ENCODE results near the gene POLE4. TPM values are rescaled to one million over a fixed set of nuclear protein-coding genes. Genes with fewer than 3 reads are reported as not detected.

The POLE4 gene, protein sequence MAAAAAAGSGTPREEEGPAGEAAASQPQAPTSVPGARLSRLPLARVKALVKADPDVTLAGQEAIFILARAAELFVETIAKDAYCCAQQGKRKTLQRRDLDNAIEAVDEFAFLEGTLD
- 37.9 TPM for total RNA-seq
- long read RNA-seq, transcript POLE4-205 (4 exons, 1,248 nt), result major isoform, 26 of 28 reads
- long read RNA-seq, partial matches to known transcripts, result 2 of 28 reads
- long read RNA-seq, other reads (novel, unspliced or antisense), result 0 of 28 reads

DNA sequence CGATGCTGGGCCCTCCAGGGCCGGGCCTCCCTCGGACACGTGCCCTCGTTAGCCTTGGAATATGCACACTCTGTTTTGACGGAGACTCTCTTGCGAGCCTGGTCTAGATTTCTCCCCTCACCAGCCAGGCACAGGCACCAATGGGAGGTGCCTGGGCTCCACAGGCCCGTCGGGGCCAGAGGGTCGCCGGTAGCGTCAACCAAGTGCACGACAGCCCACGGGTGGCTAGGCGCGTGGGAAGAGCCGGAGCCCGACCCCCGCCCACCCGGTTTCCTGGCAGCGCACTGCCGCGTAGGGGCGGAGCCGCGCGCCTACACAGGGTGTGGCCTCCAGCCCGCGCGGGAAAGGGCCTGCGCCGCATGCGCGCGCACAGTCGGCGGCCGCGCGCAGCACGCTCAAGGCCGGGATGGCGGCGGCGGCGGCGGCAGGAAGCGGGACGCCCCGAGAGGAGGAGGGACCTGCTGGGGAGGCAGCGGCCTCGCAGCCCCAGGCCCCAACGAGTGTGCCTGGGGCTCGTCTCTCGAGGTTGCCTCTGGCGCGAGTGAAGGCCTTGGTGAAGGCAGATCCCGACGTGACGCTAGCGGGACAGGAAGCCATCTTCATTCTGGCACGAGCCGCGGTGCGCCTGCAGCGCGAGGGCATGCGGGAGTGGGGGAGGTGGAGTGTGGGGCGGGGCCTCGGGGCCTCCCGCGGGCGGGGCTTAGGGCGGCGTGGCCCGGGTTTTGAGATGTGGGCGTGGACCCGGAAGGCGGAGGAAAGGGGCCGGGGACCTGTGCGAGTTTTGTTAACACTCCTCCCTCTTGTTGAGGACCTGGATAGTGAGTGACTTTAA lies at the start of gene POLE4:
Gene POLE4, plus strand, starts transcription at position 370 of the 832 bp plus-strand sequence. Its CDS starts 37 bp downstream, at position 407.
- DNase-seq (peak; percentile 96), ATAC-seq (peak; percentile 100)
- intact Hi-C loops (cut with micrococcal nuclease), result no loop called here

DNA sequence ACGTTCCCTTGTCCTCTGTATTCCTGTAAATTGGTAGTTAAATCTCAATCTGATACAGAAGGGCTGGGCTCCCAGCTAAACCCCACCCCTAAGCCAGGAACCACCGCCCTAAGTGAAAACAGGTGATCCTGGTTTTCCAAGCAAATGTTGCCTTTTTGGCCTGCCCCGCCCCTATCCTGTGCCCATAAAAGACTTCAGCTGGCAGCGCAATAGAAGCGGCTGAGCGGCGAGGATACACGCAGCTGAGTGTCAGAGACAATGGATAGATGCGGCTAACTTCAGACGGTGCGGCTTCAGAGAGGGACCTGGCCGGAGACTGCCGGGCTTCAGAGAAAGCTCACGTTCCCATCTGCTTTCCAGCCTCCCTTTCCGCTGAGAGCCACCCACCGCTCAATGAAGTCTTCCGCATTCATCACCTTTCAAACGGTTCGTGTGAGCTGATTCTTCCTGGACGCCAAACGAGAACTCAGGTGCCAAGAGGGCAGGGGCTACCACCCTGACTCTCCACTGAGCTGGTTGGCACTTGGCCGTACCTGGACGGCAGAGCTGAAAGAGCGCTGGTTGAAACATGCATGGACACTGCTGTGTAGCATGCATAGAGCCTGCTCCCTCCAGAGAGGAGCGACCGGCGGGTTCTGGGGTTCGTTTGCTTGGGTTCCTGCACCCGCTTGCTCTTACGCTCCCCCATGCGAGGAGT lies 49.5 kb upstream of the POLE4 start:
- DNase-seq (no peak), ATAC-seq (no peak)
- intact Hi-C loops (cut with micrococcal nuclease), result no loop called here

DNA sequence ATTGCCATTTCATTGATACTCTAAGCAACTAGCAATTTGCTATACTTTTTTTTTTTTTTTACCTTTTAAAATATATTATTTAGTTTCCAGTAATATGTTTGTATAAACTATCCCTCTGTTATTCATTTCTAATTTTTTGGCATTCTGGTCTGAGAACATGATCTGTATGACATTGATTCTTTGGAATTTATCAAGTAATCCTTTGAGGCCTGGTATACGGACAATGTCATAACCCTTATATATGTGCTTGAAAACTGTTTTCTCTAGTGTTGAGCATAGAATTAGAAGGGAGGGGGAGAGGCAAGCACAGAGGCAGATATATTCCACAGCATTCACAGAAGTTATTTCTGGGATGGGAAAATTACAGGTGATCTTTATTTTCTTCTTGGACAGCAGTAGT lies 48.2 kb upstream of the POLE4 start:
- intact Hi-C loops (cut with micrococcal nuclease), result no loop called here
- ATAC-seq (no peak), DNase-seq (no peak)

DNA sequence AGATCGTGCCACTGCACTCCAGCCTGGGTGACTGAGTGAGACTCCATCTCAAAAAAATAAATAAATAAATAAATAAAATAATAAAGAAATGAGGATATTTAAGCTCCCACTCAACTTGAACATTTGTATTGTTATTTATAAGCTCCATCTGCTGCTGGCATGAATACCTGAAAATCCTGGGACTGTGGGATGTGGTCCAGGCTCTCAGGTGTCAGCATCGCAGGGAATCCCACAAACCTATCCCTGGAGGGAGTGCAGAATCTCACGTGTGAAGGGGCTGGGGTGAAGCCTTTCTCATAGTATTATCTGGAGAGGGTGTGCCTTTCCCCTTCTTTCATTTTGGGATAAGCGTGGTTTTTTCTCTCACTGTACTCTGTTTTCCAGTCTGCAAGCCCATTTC lies 47.4 kb upstream of the POLE4 start:
- ATAC-seq (no peak), DNase-seq (no peak)
- intact Hi-C loops (cut with micrococcal nuclease), result no loop called here

DNA sequence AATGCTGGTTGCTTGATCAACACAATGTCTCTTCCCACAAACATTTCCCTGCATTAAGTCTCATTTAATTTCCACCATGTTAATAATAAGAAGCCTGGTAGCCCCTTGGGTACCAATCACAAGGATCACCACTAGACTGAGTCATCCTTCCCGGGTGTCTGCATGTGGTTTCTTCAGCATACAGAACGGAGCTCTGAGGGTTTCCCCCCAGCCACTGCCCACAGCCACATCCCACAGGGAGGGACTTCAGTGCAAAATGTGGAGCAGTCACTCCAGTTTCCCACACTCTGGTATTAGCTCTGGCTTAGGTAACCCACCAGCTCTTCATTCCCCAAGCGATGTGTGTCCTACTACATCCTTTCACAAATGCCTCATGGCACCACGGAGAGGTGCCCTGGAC lies 42.7 kb upstream of the POLE4 start:
- no peak for DNase-seq
- intact Hi-C loops (cut with micrococcal nuclease), result no loop called here

DNA sequence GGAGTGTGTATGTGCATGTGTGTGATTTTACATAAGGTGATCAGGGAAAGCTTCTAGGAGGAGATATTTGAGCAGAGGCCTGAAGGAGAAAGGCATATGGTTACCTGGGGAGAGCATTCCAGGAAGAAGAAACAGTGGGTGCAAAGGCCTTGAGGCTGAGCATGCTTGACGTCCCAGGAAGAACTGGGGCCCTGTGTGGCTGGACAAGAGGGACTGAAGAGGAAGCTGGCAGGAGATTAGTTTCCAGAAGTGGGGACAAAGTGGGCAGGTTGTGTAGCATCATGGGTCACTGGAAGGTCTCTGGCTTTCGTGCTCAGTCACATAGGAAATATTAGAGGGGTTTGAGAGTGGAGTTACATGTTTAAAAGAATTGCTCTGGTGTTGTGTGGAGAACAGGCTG lies 42.0 kb upstream of the POLE4 start:
- intact Hi-C loops (cut with micrococcal nuclease), result no loop called here
- DNase-seq (no peak), ATAC-seq (no peak)

More for the DNA sequence above, 42.7 kb upstream of the POLE4 start:
- no peak for ATAC-seq

DNA sequence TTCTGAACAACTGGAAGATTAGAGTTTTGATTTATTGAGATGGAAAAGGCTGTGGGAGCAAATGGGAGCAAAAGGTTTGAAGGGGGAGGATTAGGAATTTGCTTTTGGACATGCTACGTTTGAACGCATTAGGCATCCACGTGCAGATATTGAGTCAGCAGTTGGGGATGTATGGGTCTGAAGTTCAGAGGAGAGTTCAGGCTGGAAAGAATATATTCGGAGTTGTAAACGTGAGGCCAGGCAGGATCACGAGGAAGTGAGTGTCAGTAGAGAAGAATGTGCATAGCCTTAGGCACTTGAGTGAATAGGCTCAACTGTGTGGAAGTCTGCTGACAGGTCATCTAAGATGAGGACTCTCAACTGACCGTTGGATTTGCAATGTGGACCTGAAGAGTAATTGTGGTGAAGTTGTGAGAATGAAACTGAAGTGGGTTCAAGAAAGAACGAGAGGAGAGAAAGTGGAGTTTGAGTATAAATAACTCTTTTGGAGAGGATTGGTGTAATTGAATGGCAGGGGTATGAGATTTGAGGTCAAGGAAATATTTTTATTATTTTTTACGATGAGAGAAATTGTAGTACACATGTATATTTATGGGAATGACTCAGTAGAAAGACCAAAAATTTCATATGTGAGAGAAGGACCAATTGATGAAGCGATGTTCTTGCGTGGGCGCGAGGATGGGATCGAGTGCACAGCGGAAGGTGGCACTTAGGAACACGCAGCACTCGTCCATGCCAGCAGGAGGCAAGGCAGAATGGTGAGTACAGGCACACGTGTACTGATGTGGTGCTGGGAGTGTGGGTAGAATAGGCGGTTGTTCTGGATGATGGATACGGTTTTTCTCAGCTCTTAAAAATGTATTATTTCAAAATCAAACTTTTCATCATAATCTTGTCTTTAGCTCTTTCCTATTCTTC lies 40.5 kb upstream of the POLE4 start:
- DNase-seq, result no peak
- ATAC-seq, result no peak
- intact Hi-C loops (cut with micrococcal nuclease), result no loop called here

DNA sequence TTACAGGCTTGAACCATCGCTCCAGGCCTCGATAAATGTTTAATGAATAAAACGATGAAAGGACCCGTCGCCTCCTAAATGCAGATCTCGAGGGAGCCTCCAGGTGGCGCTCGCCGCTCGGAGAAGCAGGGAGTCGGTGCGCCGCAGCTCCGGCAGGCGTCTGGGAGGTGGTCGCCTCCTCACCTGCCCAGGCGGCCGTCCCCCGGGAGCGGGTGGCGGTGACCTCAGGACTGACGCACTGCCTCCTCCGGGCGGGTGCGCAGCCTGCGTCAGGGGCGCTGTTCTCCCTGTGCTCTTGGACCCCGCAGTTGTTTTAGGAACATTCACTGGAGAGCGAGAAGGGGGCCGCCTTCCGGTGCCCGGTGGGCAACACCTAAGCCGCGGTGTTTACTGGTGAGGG lies 38.6 kb upstream of the POLE4 start:
- ATAC-seq (peak; percentile 52), DNase-seq (peak; percentile 78)
- intact Hi-C loops (cut with micrococcal nuclease), result loop anchor here (5.0 kb wide), 1 partner anchor 482 kb away; no protein-coding TSS in a partner anchor

DNA sequence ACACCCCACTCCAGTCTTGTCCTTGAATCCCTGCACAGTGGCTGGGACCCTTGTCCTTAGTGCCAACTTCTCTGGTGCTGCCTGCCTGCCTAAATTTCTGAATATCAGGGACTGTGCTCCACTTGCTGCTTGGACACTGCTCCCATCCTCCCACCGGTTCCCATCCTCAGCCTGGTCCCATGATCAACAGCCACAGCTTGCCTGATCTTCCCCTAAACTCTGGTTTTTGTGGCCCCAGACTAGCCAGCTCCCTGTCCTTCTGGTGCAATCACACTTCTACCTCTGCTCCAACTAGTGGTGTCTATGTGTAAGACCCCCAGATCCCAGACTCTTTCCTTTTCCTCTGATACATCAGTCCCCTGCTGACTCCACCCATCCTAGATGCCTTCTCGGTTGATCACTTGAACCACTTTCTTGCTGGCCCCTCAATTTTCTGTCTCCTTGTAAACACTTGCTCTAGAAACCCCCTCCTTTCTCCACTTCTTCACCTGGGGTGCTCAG lies 37.2 kb upstream of the POLE4 start:
- no peak for DNase-seq
- ATAC-seq, result no peak
- intact Hi-C loops (cut with micrococcal nuclease), result loop anchor here (5.0 kb wide), 1 partner anchor 481 kb away; no protein-coding TSS in a partner anchor

DNA sequence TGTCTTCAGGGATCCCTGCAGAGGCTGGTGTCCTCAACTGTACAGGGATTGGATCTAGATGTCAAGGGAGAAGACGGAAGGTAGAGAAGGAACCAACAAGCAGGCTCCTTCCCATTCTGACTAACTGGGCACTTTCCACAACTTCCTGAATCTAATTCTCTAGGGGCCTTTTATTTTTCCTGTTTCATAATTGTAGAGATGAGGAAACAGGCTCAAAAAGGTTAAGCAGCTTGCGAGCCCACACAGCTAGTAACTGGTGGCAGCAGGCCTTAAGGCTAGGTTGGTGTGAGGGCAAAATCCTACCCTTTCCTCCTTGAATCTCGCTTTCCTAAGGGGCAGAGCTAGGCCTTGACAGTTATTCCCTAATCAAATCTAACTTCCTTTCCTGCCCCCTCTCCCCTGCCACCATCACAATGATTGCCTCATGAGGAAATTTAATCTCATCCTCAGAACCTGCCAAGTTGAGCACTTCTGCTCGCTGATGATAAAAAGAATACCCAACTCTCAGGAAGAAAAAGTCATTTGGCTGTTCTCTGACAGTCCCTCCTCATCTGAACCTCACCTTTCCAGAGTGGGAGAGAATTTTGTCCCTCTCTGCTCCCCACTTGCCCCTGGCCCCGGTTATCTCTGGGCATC lies 35.7 kb upstream of the POLE4 start:
- ATAC-seq, result no peak
- intact Hi-C loops (cut with micrococcal nuclease), result loop anchor here (5.0 kb wide), 1 partner anchor 480 kb away; no protein-coding TSS in a partner anchor

DNA sequence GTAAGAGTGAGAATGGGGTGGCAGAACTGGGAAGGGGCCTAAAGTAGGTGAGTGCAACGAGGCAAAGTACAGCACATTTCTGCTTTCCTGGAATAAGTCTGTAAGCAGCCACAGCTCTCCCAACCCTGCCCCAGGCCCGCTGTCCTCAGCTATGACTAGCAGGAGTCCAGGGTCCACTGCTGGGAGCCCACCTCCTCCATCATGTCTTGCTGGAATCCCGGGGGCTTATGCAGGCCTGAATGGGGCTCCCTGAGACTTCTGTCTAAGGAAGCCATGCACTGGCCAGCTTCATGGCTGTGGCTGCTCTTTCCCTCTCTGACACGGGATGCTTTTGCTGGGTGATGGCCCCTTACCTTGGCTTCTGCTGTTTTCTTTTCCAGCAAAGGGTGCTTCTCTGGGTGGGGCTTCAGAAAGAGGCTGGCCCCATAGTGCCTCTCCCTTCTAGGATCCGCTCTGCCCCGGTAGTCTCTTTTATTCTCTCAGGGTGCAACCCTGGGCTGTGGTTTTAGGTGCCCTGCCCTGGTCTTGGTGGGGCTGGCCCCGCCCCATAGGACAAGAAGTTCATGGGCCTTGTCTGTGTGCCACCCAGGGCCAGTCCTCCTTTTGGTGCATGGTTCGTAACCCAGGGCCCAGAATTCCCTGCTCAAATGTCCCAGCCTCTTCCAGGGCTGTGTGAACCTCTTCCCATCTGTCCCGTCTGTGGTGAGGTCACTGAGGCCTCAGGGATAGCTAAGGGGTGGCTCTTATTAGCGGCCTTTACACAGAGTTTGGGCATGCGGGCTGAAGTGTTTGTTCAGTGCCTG lies 33.8 kb upstream of the POLE4 start:
- intact Hi-C loops (cut with micrococcal nuclease), result loop anchor here (5.0 kb wide), 1 partner anchor 478 kb away; no protein-coding TSS in a partner anchor
- DNase-seq (no peak), ATAC-seq (no peak)

More for the DNA sequence above, 35.7 kb upstream of the POLE4 start:
- DNase-seq, result no peak

DNA sequence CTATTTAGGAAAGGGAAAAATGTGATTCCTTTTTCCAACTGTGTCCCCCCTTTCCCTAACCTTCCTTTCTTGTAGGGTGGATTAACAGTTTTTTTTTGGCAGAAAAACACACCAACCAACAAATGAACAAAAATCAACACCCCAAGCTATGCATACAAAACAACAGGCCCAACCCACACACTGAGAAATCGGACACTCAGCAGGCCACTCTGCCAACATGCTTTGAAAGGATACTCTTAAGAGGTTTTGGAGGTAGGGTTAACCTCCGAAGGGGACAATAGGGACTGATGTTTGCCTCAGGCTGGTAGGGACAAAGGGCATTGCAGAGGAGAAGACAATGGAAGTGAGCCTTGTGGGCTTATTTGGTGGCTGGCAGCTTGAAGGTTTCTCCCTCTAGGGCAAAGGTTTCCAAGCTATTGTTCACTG lies 33.1 kb upstream of the POLE4 start:
- no peak for ATAC-seq
- intact Hi-C loops (cut with micrococcal nuclease), result no loop called here
- DNase-seq, result no peak

DNA sequence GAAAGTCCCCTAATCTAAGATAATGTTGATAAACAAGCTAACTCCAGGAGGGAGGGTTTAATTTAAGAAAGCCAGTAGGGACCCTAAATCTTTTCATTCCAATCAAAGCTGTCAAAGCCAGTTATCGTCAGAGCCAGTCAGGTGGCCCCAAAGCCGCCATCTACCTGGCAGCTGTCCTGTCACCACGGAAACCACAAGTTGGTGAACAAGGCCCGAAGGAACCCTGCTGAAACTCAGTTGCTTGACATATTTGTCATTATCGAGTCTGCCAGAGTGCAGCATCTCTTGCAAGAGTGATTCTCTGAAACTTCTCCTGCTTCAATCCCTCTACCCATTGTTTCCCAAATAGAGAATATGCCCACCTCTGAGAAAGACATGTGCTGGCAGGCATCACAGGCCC lies 30.8 kb upstream of the POLE4 start:
- DNase-seq (no peak), ATAC-seq (no peak)
- intact Hi-C loops (cut with micrococcal nuclease), result no loop called here

DNA sequence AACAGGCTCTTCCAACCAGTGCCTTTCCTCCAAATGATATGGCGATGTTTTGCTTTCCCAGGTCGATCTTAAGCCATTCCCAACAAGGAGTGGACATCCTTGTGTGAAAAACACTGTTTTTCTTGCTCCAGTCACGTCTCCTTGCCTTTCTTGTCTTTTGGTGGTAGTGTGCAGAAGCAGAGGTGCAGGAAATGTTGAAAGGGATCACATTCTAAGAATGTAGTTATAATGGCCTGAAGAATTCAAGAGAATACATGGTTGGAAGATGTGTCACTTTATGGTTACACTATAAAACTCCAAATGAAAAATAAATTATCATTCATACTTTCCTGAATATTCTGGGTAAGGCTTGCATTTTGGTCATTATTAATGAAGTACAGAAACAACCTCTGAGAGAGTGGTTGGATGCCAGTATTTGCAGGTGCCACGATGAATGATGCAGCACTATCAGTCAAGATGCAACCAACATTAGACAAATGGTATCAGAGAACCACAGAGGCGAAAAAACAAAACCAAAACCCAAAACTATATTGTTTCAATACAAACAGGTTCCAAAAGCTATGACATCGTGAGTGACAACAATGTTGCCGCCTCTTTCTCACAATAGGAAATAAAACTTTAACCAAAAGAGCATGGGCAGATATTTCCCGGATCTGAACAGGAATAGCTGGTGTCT lies 27.5 kb upstream of the POLE4 start:
- intact Hi-C loops (cut with micrococcal nuclease), result no loop called here
- no peak for DNase-seq
- ATAC-seq, result no peak

DNA sequence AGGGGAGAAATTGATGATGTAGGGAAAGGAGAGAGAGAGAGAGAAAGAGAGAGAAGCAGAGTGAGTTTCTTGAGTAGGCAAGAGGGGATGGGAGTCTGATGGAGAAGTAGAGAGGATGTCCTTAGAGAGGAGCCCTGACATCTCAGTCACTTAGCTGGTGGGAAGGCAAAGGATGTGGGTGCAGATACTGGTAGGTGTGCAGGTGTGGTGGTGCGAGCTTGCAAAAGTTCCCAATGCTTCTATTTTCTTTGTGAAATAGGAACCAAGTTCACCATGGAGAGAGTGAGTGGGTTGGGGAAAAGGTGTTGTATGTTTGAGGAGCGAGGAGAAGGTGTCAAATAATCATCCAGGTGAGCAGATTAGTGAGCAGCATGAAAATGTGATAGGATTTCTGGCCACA lies 26.5 kb upstream of the POLE4 start:
- intact Hi-C loops (cut with micrococcal nuclease), result no loop called here
- no peak for ATAC-seq

DNA sequence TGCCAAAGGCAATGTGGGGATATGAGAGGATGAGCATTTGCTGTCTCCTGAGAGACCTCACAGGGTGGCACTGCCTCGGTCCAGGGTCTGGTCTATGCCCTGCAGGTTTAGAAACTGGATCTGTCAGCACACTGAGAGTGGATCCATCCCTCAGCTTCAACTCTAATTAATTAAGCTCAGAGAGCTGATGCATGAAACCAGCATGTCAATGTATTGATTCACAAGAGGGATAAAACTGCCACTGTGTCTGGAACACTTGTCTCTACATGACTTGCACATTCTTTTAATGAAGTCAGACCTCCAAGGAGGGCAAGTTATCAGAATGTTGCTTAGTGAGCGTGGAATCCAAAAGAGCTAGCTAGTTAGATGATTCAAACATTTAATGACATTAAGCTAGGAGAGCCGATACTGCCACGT lies 22.5 kb upstream of the POLE4 start:
- intact Hi-C loops (cut with micrococcal nuclease), result no loop called here
- ATAC-seq, result no peak

More for the DNA sequence above, 26.5 kb upstream of the POLE4 start:
- DNase-seq, result no peak

More for the DNA sequence above, 22.5 kb upstream of the POLE4 start:
- no peak for DNase-seq
